Mesendoderm (in vitro differentiated cells): Measurements from ENCODE around the gene FLT3.
"Not testable (repeated sequence)": the region's sequence is repeated elsewhere in the genome, so short reads cannot be mapped to it uniquely, and the experiment has no call there.

Experiments
- DNase-seq: peaks from one replicate; pipeline ENCODE4 v3.0.0; 2013
- H2AK5ac ChIP-seq: 2 replicates; pipeline ENCODE4 v1.6.1; 2013; ENCODE audit warnings: low read length, inconsistent platforms
- H2BK120ac ChIP-seq: 2 replicates; pipeline ENCODE4 v1.6.1; 2013; ENCODE audit warnings: low read depth, mild to moderate bottlenecking, low read length, moderate library complexity, mixed read lengths
- H2BK15ac ChIP-seq: replicated peaks from 2 replicates; pipeline ENCODE4 v1.6.1; 2013; ENCODE audit warnings: low read depth, mild to moderate bottlenecking, moderate library complexity
- H2BK5ac ChIP-seq: 2 replicates; pipeline ENCODE4 v1.6.1; 2013; ENCODE audit warnings: low read length, inconsistent platforms
- H3K18ac ChIP-seq: 2 replicates; pipeline ENCODE4 v1.6.1; 2013; ENCODE audit warnings: mild to moderate bottlenecking, low read length, mixed read lengths
- H3K23ac ChIP-seq: one replicate; pipeline ENCODE4 v1.6.1; 2013; ENCODE audit warnings: low read length
- H3K27ac ChIP-seq: 2 replicates; pipeline ENCODE4 v1.5.1; 2013; ENCODE audit warnings: low read depth, mild to moderate bottlenecking, inconsistent platforms, low read length, moderate library complexity
- H3K27me3 ChIP-seq: 2 replicates; pipeline ENCODE4 v1.6.1; 2013; ENCODE audit warnings: low read length, control low read depth, mild to moderate bottlenecking, inconsistent platforms; ENCODE audit not compliant: insufficient read depth, poor library complexity
- H3K36me3 ChIP-seq: 2 replicates; pipeline ENCODE4 v1.6.1; 2013; ENCODE audit warnings: low read length, inconsistent platforms; ENCODE audit not compliant: control insufficient read depth, insufficient read depth
- H3K4ac ChIP-seq: one replicate; pipeline ENCODE4 v1.6.1; 2013; ENCODE audit warnings: low read depth, mild to moderate bottlenecking, low read length, moderate library complexity
- H3K4me1 ChIP-seq: 2 replicates; pipeline ENCODE4 v1.6.1; 2013; ENCODE audit warnings: low read depth, low read length, inconsistent platforms; ENCODE audit not compliant: control insufficient read depth
- H3K4me2 ChIP-seq: 2 replicates; pipeline ENCODE4 v1.6.1; 2013; ENCODE audit warnings: low read length
- H3K4me3 ChIP-seq: 2 replicates; pipeline ENCODE4 v1.5.1; 2013; ENCODE audit warnings: mild to moderate bottlenecking, low read length
- H3K56ac ChIP-seq: one replicate; pipeline ENCODE4 v1.6.1; 2013; ENCODE audit warnings: low read length
- H3K79me1 ChIP-seq: 2 replicates; pipeline ENCODE4 v1.6.1; 2013; ENCODE audit warnings: low read length, inconsistent platforms
- H3K79me2 ChIP-seq: 2 replicates; pipeline ENCODE4 v1.6.1; 2013; ENCODE audit warnings: mild to moderate bottlenecking, low read length; ENCODE audit not compliant: control insufficient read depth, insufficient read depth
- H3K9ac ChIP-seq: 2 replicates; pipeline ENCODE4 v1.6.1; 2013; ENCODE audit warnings: low read length, inconsistent platforms
- H4K5ac ChIP-seq: one replicate; pipeline ENCODE4 v1.6.1; 2013; ENCODE audit warnings: low read length
- H4K8ac ChIP-seq: one replicate; pipeline ENCODE4 v1.6.1; 2013; ENCODE audit warnings: low read depth, mild to moderate bottlenecking, control low read depth, low read length, moderate library complexity
- WGBS: extraction: QIAGEN DNeasy Blood & Tissue Kit; methylation state at CpG from one replicate; pipeline ENCODE4 v1.1.7; 2013; ENCODE audit warnings: low lambda C conversion rate, missing lambda C conversion rate; ENCODE audit not compliant: insufficient coverage; ENCODE audit errors: extremely low coverage; 5-methylcytosine and 5-hydroxymethylcytosine counted together

FLT3 gene

GRCh38 chr13:28116736-28117135, 16.4 kb upstream of the FLT3 start:
- no peak overlapping the region for H2BK5ac ChIP-seq
- no peak overlapping the region for H4K5ac ChIP-seq
- no peaks in the 10 kb centered on the region for H3K79me2 ChIP-seq
- no peaks in the 10 kb centered on the region for H3K79me1 ChIP-seq
- H3K56ac ChIP-seq = no peak overlapping the region
- H3K18ac ChIP-seq = no peak overlapping the region
- H3K36me3 ChIP-seq = no peaks in the 10 kb centered on the region
- no peaks in the 10 kb centered on the region for H3K27me3 ChIP-seq
- H2BK15ac ChIP-seq = no peak overlapping the region
- no peak overlapping the region for H3K23ac ChIP-seq
- no peak overlapping the region for H3K4me2 ChIP-seq
- peaks cover 2% of the 10 kb centered on the region for H3K4me1 ChIP-seq
- DNase-seq = no peak
- no peak overlapping the region for H3K9ac ChIP-seq
- no peak overlapping the region for H3K27ac ChIP-seq
- H2BK120ac ChIP-seq = no peak overlapping the region
- H3K4ac ChIP-seq = no peak overlapping the region
- no peak overlapping the region for H4K8ac ChIP-seq
- WGBS = no CpG with 5 or more reads among the region's 1 CpG
- no peak overlapping the region for H2AK5ac ChIP-seq
- H3K4me3 ChIP-seq = no peak overlapping the region

GRCh38 chr13:28110414-28110813, 10.0 kb upstream of the FLT3 start:
- no CpG with 5 or more reads among the region's 3 CpGs for WGBS
- Histone ChIP-seq H2BK5ac (no peak overlapping the region), H3K56ac (no peak overlapping the region), H3K4ac (no peak overlapping the region), H3K18ac (no peak overlapping the region), H3K27me3 (no peaks in the 10 kb centered on the region), H4K5ac (no peak overlapping the region), H3K9ac (no peak overlapping the region), H4K8ac (no peak overlapping the region), H2BK15ac (no peak overlapping the region), H3K27ac (no peak overlapping the region), H2AK5ac (no peak overlapping the region), H3K4me2 (no peak overlapping the region), H3K79me1 (no peaks in the 10 kb centered on the region), H3K4me1 (no peaks in the 10 kb centered on the region), H2BK120ac (no peak overlapping the region), H3K4me3 (no peak overlapping the region), H3K36me3 (no peaks in the 10 kb centered on the region), H3K23ac (no peak overlapping the region), H3K79me2 (no peaks in the 10 kb centered on the region)
- DNase-seq = no peak

- Histone ChIP-seq H3K79me2 (no peaks in the 10 kb centered on the region), H3K56ac (no peak overlapping the region), H3K4me2 (no peak overlapping the region), H2BK15ac (no peak overlapping the region), H3K79me1 (no peaks in the 10 kb centered on the region), H3K4ac (no peak overlapping the region), H3K9ac (no peak overlapping the region), H3K4me1 (no peaks in the 10 kb centered on the region), H2BK5ac (no peak overlapping the region), H4K8ac (no peak overlapping the region), H3K18ac (no peak overlapping the region), H3K23ac (no peak overlapping the region), H4K5ac (no peak overlapping the region), H3K36me3 (no peaks in the 10 kb centered on the region), H2AK5ac (no peak overlapping the region), H3K27me3 (no peaks in the 10 kb centered on the region), H3K27ac (no peak overlapping the region), H2BK120ac (no peak overlapping the region), H3K4me3 (no peak overlapping the region)
- no CpG with 5 or more reads among the region's 1 CpG for WGBS
- no peak for DNase-seq
These were observed 6.6 kb upstream of the FLT3 start for GRCh38 chr13:28106976-28107375.

GRCh38 chr13:28101886-28102285, 1.5 kb upstream of the FLT3 start:
- WGBS = no CpG with 5 or more reads among the region's 4 CpGs
- peaks cover 16% of the 10 kb centered on the region for H3K27me3 ChIP-seq

GRCh38 chr13:28099396-28100149, 803 bp downstream of the FLT3 start:
- WGBS = no CpG with 5 or more reads among the region's 35 CpGs
- Histone ChIP-seq H3K23ac (no peak overlapping the region), H3K9ac (peak overlapping the region; percentile 59), H3K56ac (peak overlapping the region; percentile 73), H2BK120ac (no peak overlapping the region), H3K4ac (no peak overlapping the region), H4K5ac (no peak overlapping the region), H3K18ac (peak overlapping the region; percentile 52), H3K79me2 (no peaks in the 10 kb centered on the region), H3K27me3 (peaks cover 16% of the 10 kb centered on the region), H2AK5ac (no peak overlapping the region), H3K4me2 (peak overlapping the region; percentile 88), H3K4me3 (no peak overlapping the region), H3K27ac (no peak overlapping the region), H3K79me1 (no peaks in the 10 kb centered on the region), H4K8ac (no peak overlapping the region), H2BK5ac (no peak overlapping the region), H2BK15ac (no peak overlapping the region), H3K36me3 (no peaks in the 10 kb centered on the region), H3K4me1 (no peaks in the 10 kb centered on the region)
- DNase-seq = no peak

More at GRCh38 chr13:28101886-28102285, 1.5 kb upstream of the FLT3 start:
- not testable (repeated sequence) for H2BK15ac ChIP-seq, H2AK5ac ChIP-seq, H3K27ac ChIP-seq, H3K4me1 ChIP-seq, H3K9ac ChIP-seq, H2BK5ac ChIP-seq, H3K79me1 ChIP-seq, DNase-seq, H3K36me3 ChIP-seq, H3K23ac ChIP-seq, H3K79me2 ChIP-seq, H3K18ac ChIP-seq, H4K5ac ChIP-seq, H2BK120ac ChIP-seq, H3K56ac ChIP-seq, H3K4me2 ChIP-seq, H4K8ac ChIP-seq, H3K4ac ChIP-seq, H3K4me3 ChIP-seq

GRCh38 chr13:28097503-28097902, 2.9 kb downstream of the FLT3 start:
- Histone ChIP-seq H4K5ac (no peak overlapping the region), H2BK5ac (no peak overlapping the region), H3K56ac (no peak overlapping the region), H3K18ac (no peak overlapping the region), H3K23ac (no peak overlapping the region), H3K79me2 (no peaks in the 10 kb centered on the region), H3K27me3 (peaks cover 16% of the 10 kb centered on the region), H3K27ac (no peak overlapping the region), H3K9ac (no peak overlapping the region), H2AK5ac (no peak overlapping the region), H3K4me3 (no peak overlapping the region), H3K4me1 (no peaks in the 10 kb centered on the region), H3K4ac (no peak overlapping the region), H3K79me1 (no peaks in the 10 kb centered on the region), H2BK15ac (no peak overlapping the region), H2BK120ac (no peak overlapping the region), H3K36me3 (no peaks in the 10 kb centered on the region), H4K8ac (no peak overlapping the region), H3K4me2 (no peak overlapping the region)
- no peak for DNase-seq
- no CpG with 5 or more reads among the region's 3 CpGs for WGBS
